ENCODE data around the gene PTPRN2. TPM values are rescaled to one million over a fixed set of nuclear protein-coding genes. Genes with fewer than 3 reads are reported as not detected.

The PTPRN2 gene
- total and polyA plus RNA-seq, 2 of the 8 experiments (the other 6 are each of a cell fraction or from before 2014, with no cell fraction given): 2.6 to 4.5 TPM

- TF ChIP-seq E2F6 (IDR thresholded peaks at IDR 0.05) (no peak), TCF12 (IDR thresholded peaks at IDR 0.05; ENCODE audit: low read depth, low read length) (no peak), ATF2 (IDR thresholded peaks at IDR 0.05; ENCODE audit: low read length) (no peak), RBBP5 (IDR thresholded peaks at IDR 0.05; ENCODE audit: borderline replicate concordance, low read depth, low read length) (no peak), SAP30 (IDR thresholded peaks at IDR 0.05; ENCODE audit: insufficient read depth, insufficient replicate concordance, low read length) (no peak)
Measured at GRCh38 chr7:157567666-157568065, 1020.0 kb downstream of the PTPRN2 start (continued).

All from H1 (cell line).